GM21526 (cell line): ENCODE results near the gene RECK.

Experiments
- ATAC-seq: cut with Tn5 transposase; IDR thresholded peaks from one replicate; pipeline ENCODE4 v1.9.1; 2021; ENCODE audit warnings: moderate library complexity; ENCODE audit not compliant: unreplicated experiment, low FRiP score

RECK gene

GRCh38 chr9:36169708-36170107 lies 133.0 kb downstream of the RECK start:
- ATAC-seq: no peak

- ATAC-seq: no peak
Observed at GRCh38 chr9:36170531-36170930, 133.8 kb downstream of the RECK start.

- ATAC-seq: no peak
Observed at GRCh38 chr9:36173861-36174260, 137.1 kb downstream of the RECK start.
